ENCODE results near the gene MEIS1. TPM values are rescaled to one million over a fixed set of nuclear protein-coding genes. Genes with fewer than 3 reads are reported as not detected.

The MEIS1 gene
- total RNA-seq, 1 experiment from 2014 or later, result 0.66 TPM

DNA sequence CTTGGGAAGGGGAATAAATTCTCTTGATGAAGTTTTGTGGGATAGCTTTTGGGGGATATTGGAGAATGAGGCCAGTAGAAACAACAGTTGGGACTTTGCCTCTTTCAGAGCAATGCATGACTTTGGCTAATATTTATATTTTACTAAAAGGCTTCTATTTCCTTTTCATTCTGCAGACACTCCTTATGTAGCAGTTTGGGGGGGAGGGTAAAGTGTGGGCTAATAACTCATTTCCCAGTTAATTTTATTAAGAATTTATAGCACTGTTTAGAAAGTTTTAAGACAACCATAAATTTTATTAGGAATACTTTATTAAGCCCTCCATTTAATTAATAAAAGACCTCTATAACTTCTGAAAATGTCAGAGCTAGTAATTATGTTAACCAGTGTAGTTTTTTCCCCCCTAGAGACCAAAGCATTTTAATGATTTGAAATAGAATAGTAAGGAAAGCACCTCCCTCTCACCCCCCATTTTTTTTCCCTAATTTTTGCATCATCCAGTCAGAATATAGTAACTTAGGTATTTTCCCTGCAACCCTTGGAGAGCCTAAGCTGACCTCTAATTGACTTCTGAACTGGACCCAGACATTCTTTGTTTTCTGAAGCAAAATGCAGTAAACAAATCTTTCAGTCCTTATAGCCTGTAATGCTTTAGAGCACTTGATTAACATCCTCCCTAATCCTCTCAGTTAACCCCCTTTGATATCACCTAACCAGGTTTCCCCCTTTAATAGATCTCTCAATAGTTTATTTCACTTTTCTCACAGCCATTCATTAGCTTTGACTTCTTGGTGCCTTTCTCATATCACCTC, 5.0 kb upstream of the MEIS1 start:
- no peak for DNase-seq
- no peak overlapping the region for H3T11ph ChIP-seq (ENCODE audit: low read length)
- no peak overlapping the region for H3K18ac ChIP-seq (ENCODE audit: insufficient read length, low read depth, low read length)
- Mint-ChIP-seq H3K4me1 (peaks cover 37 to 52% of the 10 kb centered on the region in 2 experiments), H3K9me3 (peaks cover 0 to 3% of the 10 kb centered on the region in 2 experiments; a peak in 3 of 5 replicates), H3K4me3 (no peak overlapping the region), H3K27me3 (ENCODE audit: low read depth) (peaks cover 99% of the 10 kb centered on the region), H3K36me3 (ENCODE audit: insufficient read depth in 1 of 3, low read depth in 3 of 3) (no peaks in the 10 kb centered on the region; a peak in 1 of 7 replicates), H3K27ac (no peak overlapping the region; a peak in 1 of 7 replicates)
- H3K4ac ChIP-seq (ENCODE audit: low read depth, low read length), result no peak overlapping the region
- H3K27me3 ChIP-seq (ENCODE audit: insufficient read depth, low read length), result peaks cover 70% of the 10 kb centered on the region
- H3K56ac ChIP-seq (ENCODE audit: insufficient read length, low read depth, low read length), result no peak overlapping the region
- TF ChIP-seq, protein P1, sequence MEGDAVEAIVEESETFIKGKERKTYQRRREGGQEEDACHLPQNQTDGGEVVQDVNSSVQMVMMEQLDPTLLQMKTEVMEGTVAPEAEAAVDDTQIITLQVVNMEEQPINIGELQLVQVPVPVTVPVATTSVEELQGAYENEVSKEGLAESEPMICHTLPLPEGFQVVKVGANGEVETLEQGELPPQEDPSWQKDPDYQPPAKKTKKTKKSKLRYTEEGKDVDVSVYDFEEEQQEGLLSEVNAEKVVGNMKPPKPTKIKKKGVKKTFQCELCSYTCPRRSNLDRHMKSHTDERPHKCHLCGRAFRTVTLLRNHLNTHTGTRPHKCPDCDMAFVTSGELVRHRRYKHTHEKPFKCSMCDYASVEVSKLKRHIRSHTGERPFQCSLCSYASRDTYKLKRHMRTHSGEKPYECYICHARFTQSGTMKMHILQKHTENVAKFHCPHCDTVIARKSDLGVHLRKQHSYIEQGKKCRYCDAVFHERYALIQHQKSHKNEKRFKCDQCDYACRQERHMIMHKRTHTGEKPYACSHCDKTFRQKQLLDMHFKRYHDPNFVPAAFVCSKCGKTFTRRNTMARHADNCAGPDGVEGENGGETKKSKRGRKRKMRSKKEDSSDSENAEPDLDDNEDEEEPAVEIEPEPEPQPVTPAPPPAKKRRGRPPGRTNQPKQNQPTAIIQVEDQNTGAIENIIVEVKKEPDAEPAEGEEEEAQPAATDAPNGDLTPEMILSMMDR (conservative IDR thresholded peaks at IDR 0.05), result no peak
- H2BK12ac ChIP-seq (ENCODE audit: insufficient read length, low read depth, low read length), result no peak overlapping the region
- H3K9me3 ChIP-seq (ENCODE audit: control insufficient read depth, low read depth, low read length), result no peaks in the 10 kb centered on the region
- H2BK20ac ChIP-seq (ENCODE audit: low read depth, low read length, poor library complexity, severe bottlenecking), result no peak overlapping the region
- H3K27ac ChIP-seq (ENCODE audit: insufficient read length, low read depth, low read length), result no peak overlapping the region
- no peak overlapping the region for H2AK5ac ChIP-seq (ENCODE audit: insufficient read length, low read length)
- H3K79me1 ChIP-seq (ENCODE audit: insufficient read depth, low read depth, low read length, poor library complexity, severe bottlenecking), result no peaks in the 10 kb centered on the region
- H4K91ac ChIP-seq (ENCODE audit: insufficient read length, low read depth, low read length), result no peak overlapping the region
- H3K9ac ChIP-seq (ENCODE audit: extremely low read depth, insufficient read length, low read length), result no peak overlapping the region
- H3K14ac ChIP-seq (ENCODE audit: insufficient read depth, low read length), result no peak overlapping the region
- no peak overlapping the region for H2BK120ac ChIP-seq (ENCODE audit: low read depth, low read length, poor library complexity, severe bottlenecking)
- no peaks in the 10 kb centered on the region for H3K79me2 ChIP-seq (ENCODE audit: insufficient read depth, low read length)
- no peak overlapping the region for H4K5ac ChIP-seq (ENCODE audit: insufficient read length, low read depth, low read length)
- peaks cover 40% of the 10 kb centered on the region for H3K23me2 ChIP-seq (ENCODE audit: insufficient read length, low read depth, low read length, poor library complexity, severe bottlenecking)
- no peak overlapping the region for H2BK5ac ChIP-seq (ENCODE audit: insufficient read length, low read length)
- H3K4me1 ChIP-seq (ENCODE audit: insufficient read depth, low read length), result peaks cover under 1% of the 10 kb centered on the region; the same call in 1 of the 2 replicates
- no peak overlapping the region for H2AFZ ChIP-seq (ENCODE audit: low read length)
- no peak overlapping the region for H3K4me2 ChIP-seq (ENCODE audit: insufficient read depth, insufficient read length, low read length)
- H3K23ac ChIP-seq (ENCODE audit: insufficient read length, low read depth, low read length), result no peak overlapping the region
- H4K20me1 ChIP-seq (ENCODE audit: control insufficient read depth, insufficient read depth, insufficient read length), result no peaks in the 10 kb centered on the region
- no peak overlapping the region for H4K8ac ChIP-seq (replicated peaks; ENCODE audit: insufficient read length, low read depth, low read length)
- no peak overlapping the region for H2BK15ac ChIP-seq (ENCODE audit: low read depth, low read length)

Measured in H9 (cell line).